GM23338 (cell line): ENCODE results near the gene DDRGK1. TPM values are rescaled to one million over a fixed set of nuclear protein-coding genes. Genes with fewer than 3 reads are reported as not detected.

ENCODE experiments used
- ATAC-seq: fragments of 200-7000 bp; cut with Tn5 transposase; 3 replicates; pipeline ENCODE4 v1.9.1; 2020
- DNase-seq: peaks from one replicate; pipeline ENCODE4 v3.0.0-alpha.2; 2015; ENCODE audit warnings: low spot score
- H2AFZ ChIP-seq: fragments of 200-600 bp; sonication (generic); 2 replicates; pipeline ENCODE4 v1.8.0; 2016; ENCODE audit warnings: antibody characterized with exemption, mild to moderate bottlenecking, moderate library complexity
- H3F3A ChIP-seq: fragments of 200-600 bp; sonication (generic); replicated peaks from 2 replicates; pipeline ENCODE4 v1.8.0; 2017; ENCODE audit warnings: antibody characterized with exemption, mixed run types, low read depth
- H3K27ac ChIP-seq: fragments of 200-600 bp; sonication (generic); 2 replicates; pipeline ENCODE4 v1.6.1; 2016; ENCODE audit warnings: low read depth
- H3K27me3 ChIP-seq: fragments of 200-600 bp; sonication (generic); 2 replicates; pipeline ENCODE4 v1.8.0; 2016; ENCODE audit warnings: mild to moderate bottlenecking, mixed run types, moderate library complexity; ENCODE audit not compliant: insufficient read depth
- H3K36me3 ChIP-seq: fragments of 200-600 bp; sonication (generic); 2 replicates; pipeline ENCODE4 v1.8.0; 2016; ENCODE audit warnings: mild to moderate bottlenecking; ENCODE audit not compliant: insufficient read depth
- H3K4me1 ChIP-seq: fragments of 200-600 bp; sonication (generic); 2 replicates; pipeline ENCODE4 v1.8.0; 2016; ENCODE audit warnings: mild to moderate bottlenecking, moderate library complexity; ENCODE audit not compliant: insufficient read depth
- H3K4me2 ChIP-seq: fragments of 200-600 bp; sonication (generic); 2 replicates; pipeline ENCODE4 v1.7.1; 2017; ENCODE audit warnings: mixed run types
- H3K4me3 ChIP-seq: fragments of 200-600 bp; sonication (generic); 2 replicates; pipeline ENCODE4 v1.6.1; 2016; ENCODE audit warnings: mixed run types
- H3K79me2 ChIP-seq: fragments of 200-600 bp; sonication (generic); replicated peaks from 2 replicates; pipeline ENCODE4 v1.8.0; 2017; ENCODE audit warnings: mild to moderate bottlenecking; ENCODE audit not compliant: insufficient read depth
- H3K9me2 ChIP-seq: fragments of 200-600 bp; sonication (generic); 2 replicates; pipeline ENCODE4 v1.8.0; 2017; ENCODE audit not compliant: insufficient read depth
- H4K20me1 ChIP-seq: fragments of 200-600 bp; sonication (generic); replicated peaks from 2 replicates; pipeline ENCODE4 v1.8.0; 2017; ENCODE audit warnings: mild to moderate bottlenecking; ENCODE audit not compliant: insufficient read depth
- H3K27ac Mint-ChIP-seq: 2 replicates; pipeline ENCODE4 v1.8.0; 2020; ENCODE audit warnings: inconsistent platforms, mild to moderate bottlenecking, moderate library complexity, mixed read lengths
- H3K27me3 Mint-ChIP-seq: 3 replicates; pipeline ENCODE4 v1.8.0; 2022; ENCODE audit warnings: low read depth, mild to moderate bottlenecking, moderate library complexity, mixed read lengths, inconsistent platforms; ENCODE audit not compliant: insufficient read depth, poor library complexity
- H3K36me3 Mint-ChIP-seq: 3 replicates; pipeline ENCODE4 v1.8.0; 2021; ENCODE audit warnings: low read depth, mild to moderate bottlenecking, inconsistent platforms, moderate library complexity, mixed read lengths
- H3K4me1 Mint-ChIP-seq: 3 replicates; pipeline ENCODE4 v1.8.0; 2020; ENCODE audit warnings: mild to moderate bottlenecking, inconsistent platforms, mixed read lengths
- H3K4me3 Mint-ChIP-seq: 3 replicates; pipeline ENCODE4 v1.8.0; 2021; ENCODE audit warnings: moderate library complexity, mild to moderate bottlenecking, inconsistent platforms, mixed read lengths
- H3K9me3 Mint-ChIP-seq: 3 replicates; pipeline ENCODE4 v1.8.0; 2020; ENCODE audit warnings: moderate library complexity, mild to moderate bottlenecking, inconsistent platforms, mixed read lengths
- CREB1 ChIP-seq: fragments of 250-450 bp; sonication (Bioruptor Pico); IDR thresholded peaks from 2 replicates; pipeline ENCODE4 v1.5.0; 2020; ENCODE audit warnings: low read depth, mild to moderate bottlenecking, moderate library complexity
- ETS1 ChIP-seq: IDR thresholded peaks from 2 replicates; pipeline ENCODE4 v1.6.1; 2016; ENCODE audit warnings: antibody characterized with exemption
- EZH2 ChIP-seq: fragments of 200-600 bp; sonication (generic); IDR thresholded peaks from one replicate; pipeline ENCODE4 v1.8.0; 2017; ENCODE audit warnings: antibody characterized with exemption, mild to moderate bottlenecking, low read depth; ENCODE audit not compliant: unreplicated experiment
- EZH2phosphoT487 ChIP-seq: fragments of 200-600 bp; sonication (generic); IDR thresholded peaks from one replicate; pipeline ENCODE4 v1.8.1; 2018; ENCODE audit warnings: antibody characterized with exemption; ENCODE audit not compliant: unreplicated experiment
- JUNB ChIP-seq: IDR thresholded peaks from one replicate; pipeline ENCODE4 v1.6.1; 2016; ENCODE audit warnings: antibody characterized with exemption; ENCODE audit not compliant: unreplicated experiment
- NANOG ChIP-seq: IDR thresholded peaks from 2 replicates; pipeline ENCODE4 v1.6.1; 2016; ENCODE audit warnings: antibody characterized with exemption, borderline replicate concordance
- POLR2AphosphoS5 ChIP-seq: IDR thresholded peaks from 2 replicates; pipeline ENCODE4 v1.6.1; 2016; ENCODE audit warnings: antibody characterized with exemption, low read depth
- REST ChIP-seq: IDR thresholded peaks from one replicate; pipeline ENCODE4 v1.6.1; 2018; ENCODE audit warnings: antibody characterized with exemption; ENCODE audit not compliant: unreplicated experiment
- STAT1 ChIP-seq: IDR thresholded peaks from one replicate; pipeline ENCODE4 v1.6.1; 2016; ENCODE audit warnings: antibody characterized with exemption; ENCODE audit not compliant: unreplicated experiment
- ZNF114 ChIP-seq: fragments of 250-450 bp; sonication (Bioruptor Pico); IDR thresholded peaks from 2 replicates; pipeline ENCODE4 v1.5.0; 2020; ENCODE audit warnings: mild to moderate bottlenecking, moderate library complexity
- ZNF331 ChIP-seq: fragments of 250-450 bp; sonication (Bioruptor Pico); IDR thresholded peaks from 2 replicates; pipeline ENCODE4 v1.5.0; 2020; ENCODE audit warnings: low read depth, mild to moderate bottlenecking, moderate library complexity
- polyA plus RNA-seq: library from polyadenylated mRNA; unstranded; fragments of >200 nt; fragmentation: Nextera tagmentation; extraction: Ambion mirVana; gene quantifications from 2 replicates; pipeline ENCODE4 v1.2.1, GENCODE V29; 2016
- total RNA-seq: library from RNA; depleted of rRNA; stranded (reverse); fragments of >200 nt; shearing (Covaris generic); gene quantifications from 2 replicates; pipeline ENCODE4 v1.2.3, GENCODE V29; 2014
- TF ChIP-seq, protein P1 (sequence below): fragments of 250-450 bp; sonication (Bioruptor Pico); IDR thresholded peaks from 2 replicates; pipeline ENCODE4 v1.5.0; 2020; ENCODE audit warnings: mild to moderate bottlenecking, moderate library complexity
- TF ChIP-seq, protein P2 (sequence below), 2 experiments: fragments of 200-600 bp in 1 of 2; sonication (generic) in 1 of 2; conservative IDR thresholded peaks; 2 replicates each; pipeline versions ENCODE4 v1.5.1 to v1.6.1; 2016 to 2017; ENCODE audit warnings: antibody characterized with exemption in 2 of 2, low read depth in 2 of 2, mild to moderate bottlenecking in 2 of 2, moderate library complexity in 1 of 2

DDRGK1 gene
- total and polyA plus RNA-seq, 2 experiments from 2014 or later = 44.0 to 45.5 TPM

DNA sequence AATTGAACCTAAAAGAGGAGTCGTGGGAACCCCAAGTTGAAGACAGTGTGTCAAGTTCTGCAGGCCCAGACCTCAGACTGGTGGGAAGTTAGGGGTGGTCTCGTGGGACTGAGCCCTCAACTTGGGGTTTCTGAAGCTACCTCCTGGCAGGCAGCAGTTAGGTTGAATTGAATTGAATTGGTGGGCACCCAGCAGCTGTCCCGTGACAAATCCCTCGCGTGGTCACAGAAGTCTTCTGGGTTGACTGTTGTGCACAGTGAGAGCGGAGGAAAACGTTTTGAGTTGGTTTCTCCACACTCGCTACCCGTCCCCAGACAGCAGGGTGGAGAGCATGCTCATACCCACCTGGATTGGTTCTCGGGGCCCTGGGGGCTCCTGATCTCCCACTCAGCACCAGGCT, 21.6 kb upstream of the DDRGK1 start:
- Mint-ChIP-seq H3K4me3 (no peak overlapping the region; the same call in 2 of the 3 replicates), H3K9me3 (no peaks in the 10 kb centered on the region), H3K4me1 (peaks cover 5% of the 10 kb centered on the region; the same call in 1 of the 3 replicates), H3K27ac (no peak overlapping the region), H3K36me3 (peaks cover 23% of the 10 kb centered on the region), H3K27me3 (peaks cover 5% of the 10 kb centered on the region)
- H3K9me2 ChIP-seq = no peaks in the 10 kb centered on the region
- DNase-seq (no peak), ATAC-seq (no peak)
- no peaks in the 10 kb centered on the region for H3K27me3 ChIP-seq
- H3K4me1 ChIP-seq = no peaks in the 10 kb centered on the region; the same call in 1 of the 2 replicates
- H2AFZ ChIP-seq = no peak overlapping the region
- peak overlapping the region; percentile 63; the same call in 1 of the 2 replicates for H3K27ac ChIP-seq
- TF ChIP-seq EZH2phosphoT487 = no peak
- TF ChIP-seq NANOG = no peak
- TF ChIP-seq, protein P1, sequence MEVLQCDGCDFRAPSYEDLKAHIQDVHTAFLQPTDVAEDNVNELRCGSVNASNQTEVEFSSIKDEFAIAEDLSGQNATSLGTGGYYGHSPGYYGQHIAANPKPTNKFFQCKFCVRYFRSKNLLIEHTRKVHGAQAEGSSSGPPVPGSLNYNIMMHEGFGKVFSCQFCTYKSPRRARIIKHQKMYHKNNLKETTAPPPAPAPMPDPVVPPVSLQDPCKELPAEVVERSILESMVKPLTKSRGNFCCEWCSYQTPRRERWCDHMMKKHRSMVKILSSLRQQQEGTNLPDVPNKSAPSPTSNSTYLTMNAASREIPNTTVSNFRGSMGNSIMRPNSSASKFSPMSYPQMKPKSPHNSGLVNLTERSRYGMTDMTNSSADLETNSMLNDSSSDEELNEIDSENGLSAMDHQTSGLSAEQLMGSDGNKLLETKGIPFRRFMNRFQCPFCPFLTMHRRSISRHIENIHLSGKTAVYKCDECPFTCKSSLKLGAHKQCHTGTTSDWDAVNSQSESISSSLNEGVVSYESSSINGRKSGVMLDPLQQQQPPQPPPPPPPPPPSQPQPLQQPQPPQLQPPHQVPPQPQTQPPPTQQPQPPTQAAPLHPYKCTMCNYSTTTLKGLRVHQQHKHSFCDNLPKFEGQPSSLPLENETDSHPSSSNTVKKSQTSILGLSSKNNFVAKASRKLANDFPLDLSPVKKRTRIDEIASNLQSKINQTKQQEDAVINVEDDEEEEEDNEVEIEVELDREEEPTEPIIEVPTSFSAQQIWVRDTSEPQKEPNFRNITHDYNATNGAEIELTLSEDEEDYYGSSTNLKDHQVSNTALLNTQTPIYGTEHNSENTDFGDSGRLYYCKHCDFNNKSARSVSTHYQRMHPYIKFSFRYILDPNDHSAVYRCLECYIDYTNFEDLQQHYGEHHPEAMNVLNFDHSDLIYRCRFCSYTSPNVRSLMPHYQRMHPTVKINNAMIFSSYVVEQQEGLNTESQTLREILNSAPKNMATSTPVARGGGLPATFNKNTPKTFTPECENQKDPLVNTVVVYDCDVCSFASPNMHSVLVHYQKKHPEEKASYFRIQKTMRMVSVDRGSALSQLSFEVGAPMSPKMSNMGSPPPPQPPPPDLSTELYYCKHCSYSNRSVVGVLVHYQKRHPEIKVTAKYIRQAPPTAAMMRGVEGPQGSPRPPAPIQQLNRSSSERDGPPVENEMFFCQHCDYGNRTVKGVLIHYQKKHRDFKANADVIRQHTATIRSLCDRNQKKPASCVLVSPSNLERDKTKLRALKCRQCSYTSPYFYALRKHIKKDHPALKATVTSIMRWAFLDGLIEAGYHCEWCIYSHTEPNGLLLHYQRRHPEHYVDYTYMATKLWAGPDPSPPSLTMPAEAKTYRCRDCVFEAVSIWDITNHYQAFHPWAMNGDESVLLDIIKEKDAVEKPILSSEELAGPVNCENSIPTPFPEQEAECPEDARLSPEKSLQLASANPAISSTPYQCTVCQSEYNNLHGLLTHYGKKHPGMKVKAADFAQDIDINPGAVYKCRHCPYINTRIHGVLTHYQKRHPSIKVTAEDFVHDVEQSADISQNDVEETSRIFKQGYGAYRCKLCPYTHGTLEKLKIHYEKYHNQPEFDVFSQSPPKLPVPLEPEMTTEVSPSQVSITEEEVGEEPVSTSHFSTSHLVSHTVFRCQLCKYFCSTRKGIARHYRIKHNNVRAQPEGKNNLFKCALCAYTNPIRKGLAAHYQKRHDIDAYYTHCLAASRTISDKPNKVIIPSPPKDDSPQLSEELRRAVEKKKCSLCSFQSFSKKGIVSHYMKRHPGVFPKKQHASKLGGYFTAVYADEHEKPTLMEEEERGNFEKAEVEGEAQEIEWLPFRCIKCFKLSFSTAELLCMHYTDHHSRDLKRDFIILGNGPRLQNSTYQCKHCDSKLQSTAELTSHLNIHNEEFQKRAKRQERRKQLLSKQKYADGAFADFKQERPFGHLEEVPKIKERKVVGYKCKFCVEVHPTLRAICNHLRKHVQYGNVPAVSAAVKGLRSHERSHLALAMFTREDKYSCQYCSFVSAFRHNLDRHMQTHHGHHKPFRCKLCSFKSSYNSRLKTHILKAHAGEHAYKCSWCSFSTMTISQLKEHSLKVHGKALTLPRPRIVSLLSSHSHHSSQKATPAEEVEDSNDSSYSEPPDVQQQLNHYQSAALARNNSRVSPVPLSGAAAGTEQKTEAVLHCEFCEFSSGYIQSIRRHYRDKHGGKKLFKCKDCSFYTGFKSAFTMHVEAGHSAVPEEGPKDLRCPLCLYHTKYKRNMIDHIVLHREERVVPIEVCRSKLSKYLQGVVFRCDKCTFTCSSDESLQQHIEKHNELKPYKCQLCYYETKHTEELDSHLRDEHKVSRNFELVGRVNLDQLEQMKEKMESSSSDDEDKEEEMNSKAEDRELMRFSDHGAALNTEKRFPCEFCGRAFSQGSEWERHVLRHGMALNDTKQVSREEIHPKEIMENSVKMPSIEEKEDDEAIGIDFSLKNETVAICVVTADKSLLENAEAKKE (CRISPR knock-in tag) = no peak
- no peak for TF ChIP-seq EZH2
- no peak for TF ChIP-seq ZNF331 (CRISPR knock-in tag)
- no peak for TF ChIP-seq JUNB
- no peak for TF ChIP-seq REST
- TF ChIP-seq ETS1 = no peak
- TF ChIP-seq, protein P2, sequence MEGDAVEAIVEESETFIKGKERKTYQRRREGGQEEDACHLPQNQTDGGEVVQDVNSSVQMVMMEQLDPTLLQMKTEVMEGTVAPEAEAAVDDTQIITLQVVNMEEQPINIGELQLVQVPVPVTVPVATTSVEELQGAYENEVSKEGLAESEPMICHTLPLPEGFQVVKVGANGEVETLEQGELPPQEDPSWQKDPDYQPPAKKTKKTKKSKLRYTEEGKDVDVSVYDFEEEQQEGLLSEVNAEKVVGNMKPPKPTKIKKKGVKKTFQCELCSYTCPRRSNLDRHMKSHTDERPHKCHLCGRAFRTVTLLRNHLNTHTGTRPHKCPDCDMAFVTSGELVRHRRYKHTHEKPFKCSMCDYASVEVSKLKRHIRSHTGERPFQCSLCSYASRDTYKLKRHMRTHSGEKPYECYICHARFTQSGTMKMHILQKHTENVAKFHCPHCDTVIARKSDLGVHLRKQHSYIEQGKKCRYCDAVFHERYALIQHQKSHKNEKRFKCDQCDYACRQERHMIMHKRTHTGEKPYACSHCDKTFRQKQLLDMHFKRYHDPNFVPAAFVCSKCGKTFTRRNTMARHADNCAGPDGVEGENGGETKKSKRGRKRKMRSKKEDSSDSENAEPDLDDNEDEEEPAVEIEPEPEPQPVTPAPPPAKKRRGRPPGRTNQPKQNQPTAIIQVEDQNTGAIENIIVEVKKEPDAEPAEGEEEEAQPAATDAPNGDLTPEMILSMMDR (conservative IDR thresholded peaks at IDR 0.05; ENCODE audit: low read depth in 2 of 2) = no peak
- TF ChIP-seq ZNF114 (CRISPR knock-in tag) = no peak
- TF ChIP-seq POLR2AphosphoS5 = no peak
- TF ChIP-seq CREB1 = no peak
- TF ChIP-seq STAT1 = no peak
- H3K4me3 ChIP-seq = no peak overlapping the region
- H4K20me1 ChIP-seq = no peaks in the 10 kb centered on the region
- H3K4me2 ChIP-seq = no peak overlapping the region
- peaks cover 4% of the 10 kb centered on the region; the same call in 1 of the 2 replicates for H3K36me3 ChIP-seq
- no peaks in the 10 kb centered on the region for H3K79me2 ChIP-seq
- H3F3A ChIP-seq = no peaks in the 10 kb centered on the region
